Gastroesophageal sphincter (tissue), 4 donors: ENCODE results near the gene MAGEB17. TPM values are rescaled to one million over a fixed set of nuclear protein-coding genes. Genes with fewer than 3 reads are reported as not detected.
A peak's percentile ranks its signal among the peaks of the same experiment; 100 is the strongest.
"Not testable (repeated sequence)": the region's sequence is repeated elsewhere in the genome, so short reads cannot be mapped to it uniquely, and the experiment has no call there.

Experiments used
- ATAC-seq: fragments of 150-250 bp; one replicate; pipeline ENCODE4 v1.9.1; 2016; ENCODE audit warnings: mild to moderate bottlenecking, moderate library complexity
- H3K27ac ChIP-seq, 4 donors: fragments of 200-600 bp; sonication (generic) in 3 of 4; 1 replicate in 3 of 4; 2 replicates in 1 of 4; pipeline ENCODE4 v1.5.1; 2016 to 2019
- H3K27me3 ChIP-seq: fragments of 200-600 bp; sonication (generic); one replicate; pipeline ENCODE4 v1.5.1; 2019
- H3K36me3 ChIP-seq, 2 donors: fragments of 200-600 bp; sonication (generic); one replicate each; pipeline ENCODE4 v1.5.1; 2019; ENCODE audit warnings: control low read depth in 1 of 2
- H3K4me1 ChIP-seq, 3 donors: fragments of 200-600 bp; sonication (generic); 1 replicate in 2 of 3; 2 replicates in 1 of 3; pipeline ENCODE4 v1.5.1; 2016 to 2019; ENCODE audit warnings: control low read depth in 2 of 3
- H3K4me3 ChIP-seq, 2 donors: fragments of 200-600 bp; sonication (generic); one replicate each; pipeline ENCODE4 v1.5.1; 2019; ENCODE audit warnings: mild to moderate bottlenecking in 1 of 2, moderate library complexity in 1 of 2
- H3K9me3 ChIP-seq, 3 donors: fragments of 200-600 bp; sonication (generic); one replicate each; pipeline ENCODE4 v1.5.1; 2017 to 2019; ENCODE audit warnings: control low read depth in 2 of 3
- CTCF ChIP-seq, 4 experiments: fragments of 200-600 bp in 2 of 4; fragments of 450-650 bp in 2 of 4; sonication (generic) in 1 of 4; IDR thresholded peaks; one replicate each; pipeline ENCODE4 v1.5.1; 2017 to 2019; ENCODE audit warnings: antibody characterized with exemption in 4 of 4, mild to moderate bottlenecking in 2 of 4, moderate library complexity in 2 of 4
- EP300 ChIP-seq: sonication (generic); formaldehyde crosslinking; IDR thresholded peaks from one replicate; pipeline ENCODE4 v1.6.1; 2017; ENCODE audit warnings: antibody characterized with exemption, mild to moderate bottlenecking
- POLR2A ChIP-seq, 2 donors: fragments of 450-650 bp; IDR thresholded peaks; one replicate each; pipeline ENCODE4 v1.6.1; 2017; ENCODE audit warnings: antibody characterized with exemption in 2 of 2, mild to moderate bottlenecking in 2 of 2, moderate library complexity in 1 of 2
- POLR2AphosphoS5 ChIP-seq: sonication (generic); formaldehyde crosslinking; IDR thresholded peaks from one replicate; pipeline ENCODE4 v1.6.1; 2017; ENCODE audit warnings: antibody characterized with exemption
- WGBS, 2 donors: methylation state at CpG; one replicate each; pipeline ENCODE4 v1.1.5; 2018; ENCODE audit warnings: low coverage in 1 of 2; 5-methylcytosine and 5-hydroxymethylcytosine counted together
- total RNA-seq, 4 donors: library from RNA; depleted of rRNA; stranded (reverse); fragments of >200 nt; gene quantifications; one replicate each; pipeline ENCODE4 v1.1.0, GENCODE V29; 2016

The MAGEB17 gene
- total RNA-seq, 4 donors from 2014 or later, result 1.4 to 2.4 (median 1.9) TPM; not detected in 1

GRCh38 chrX:16141422-16142245 is 25.6 kb upstream of the MAGEB17 start:
- H3K4me3 ChIP-seq, result no peak overlapping the region
- no peaks in the 10 kb centered on the region for H3K9me3 ChIP-seq
- peaks cover 0 to 14% (median 0%) of the 10 kb centered on the region in 3 donors for H3K4me1 ChIP-seq
- WGBS, 2 donors, result 75% methylated on average over 2 of the region's 4 CpGs
- H3K27me3 ChIP-seq, result no peaks in the 10 kb centered on the region
- ATAC-seq, result no peak
- TF ChIP-seq POLR2AphosphoS5 (no peak), EP300 (no peak), POLR2A (IDR thresholded peaks at IDR 0.05) (no peak), CTCF (IDR thresholded peaks at IDR 0.05) (no peak)
- H3K27ac ChIP-seq, result peak overlapping the region; percentile 65 to 81 (median 75)
- H3K36me3 ChIP-seq, result no peaks in the 10 kb centered on the region

GRCh38 chrX:16142246-16142558 is 25.1 kb upstream of the MAGEB17 start:
- Histone ChIP-seq H3K4me1 (peaks cover 0 to 14% (median 0%) of the 10 kb centered on the region in 3 donors), H3K27me3 (no peaks in the 10 kb centered on the region), H3K9me3 (no peaks in the 10 kb centered on the region), H3K4me3 (no peak overlapping the region), H3K36me3 (no peaks in the 10 kb centered on the region), H3K27ac (peak overlapping the region in 2 of 4 donors; percentile 32 to 79)
- TF ChIP-seq POLR2AphosphoS5 (no peak), EP300 (no peak), POLR2A (IDR thresholded peaks at IDR 0.05) (no peak), CTCF (IDR thresholded peaks at IDR 0.05) (no peak)
- ATAC-seq, result no peak

GRCh38 chrX:16143968-16144367 is 23.3 kb upstream of the MAGEB17 start:
- Histone ChIP-seq H3K27me3 (no peaks in the 10 kb centered on the region), H3K27ac (peak overlapping the region; percentile 7 to 79 (median 44)), H3K4me3 (no peak overlapping the region), H3K9me3 (no peaks in the 10 kb centered on the region), H3K36me3 (no peaks in the 10 kb centered on the region), H3K4me1 (peaks cover 0 to 14% (median 0%) of the 10 kb centered on the region in 3 donors)
- TF ChIP-seq POLR2AphosphoS5 (no peak), CTCF (IDR thresholded peaks at IDR 0.05) (no peak), EP300 (no peak), POLR2A (IDR thresholded peaks at IDR 0.05) (no peak)
- ATAC-seq, result no peak

GRCh38 chrX:16144420-16144819 is 22.9 kb upstream of the MAGEB17 start:
- Histone ChIP-seq H3K4me1 (peaks cover 0 to 14% (median 0%) of the 10 kb centered on the region in 3 donors), H3K27me3 (no peaks in the 10 kb centered on the region), H3K27ac (peak overlapping the region; percentile 7 to 79 (median 36)), H3K36me3 (no peaks in the 10 kb centered on the region), H3K4me3 (no peak overlapping the region), H3K9me3 (no peaks in the 10 kb centered on the region)
- ATAC-seq, result no peak
- no peak for TF ChIP-seq EP300
- TF ChIP-seq POLR2AphosphoS5, result no peak
- TF ChIP-seq CTCF (IDR thresholded peaks at IDR 0.05), result no peak
- TF ChIP-seq POLR2A (IDR thresholded peaks at IDR 0.05), result no peak
- WGBS, 2 donors, result 0 to 54% methylated on average over 1 to 2 of the region's 2 CpGs

- not testable (repeated sequence) for ATAC-seq, H3K36me3 ChIP-seq, H3K4me3 ChIP-seq, H3K27me3 ChIP-seq, H3K9me3 ChIP-seq
- Histone ChIP-seq H3K27ac (peak overlapping the region in 3 of 4 donors; percentile 7 to 79 (median 47)), H3K4me1 (peaks cover 0 to 14% (median 0%) of the 10 kb centered on the region in 3 donors)
- WGBS, 2 donors, result 56 to 60% methylated on average over 1 of the region's 1 CpG
Measured at GRCh38 chrX:16145093-16145492, 22.2 kb upstream of the MAGEB17 start.
